Spinal cord (tissue), 10 donors: ENCODE measurements around the gene LMCD1. TPM values are rescaled to one million over a fixed set of nuclear protein-coding genes. Genes with fewer than 3 reads are reported as not detected.

Experiments
- DNase-seq, 6 donors: peaks; one replicate each; pipeline versions ENCODE4 v3.0.0 to v3.0.0-alpha.2; 2013 to 2015; ENCODE audit warnings: low spot score in 6 of 6, low read depth in 4 of 6
- H3K27ac ChIP-seq: one replicate; pipeline ENCODE4 v1.5.1; 2013; ENCODE audit warnings: low read depth, low read length, control low read depth
- H3K27me3 ChIP-seq: one replicate; pipeline ENCODE4 v1.6.1; 2013; ENCODE audit warnings: low read length; ENCODE audit not compliant: control insufficient read depth, insufficient read depth
- H3K36me3 ChIP-seq: one replicate; pipeline ENCODE4 v1.6.1; 2013; ENCODE audit warnings: low read length; ENCODE audit not compliant: control insufficient read depth, insufficient read depth
- H3K4me1 ChIP-seq: one replicate; pipeline ENCODE4 v1.6.1; 2013; ENCODE audit warnings: low read length; ENCODE audit not compliant: control insufficient read depth, insufficient read depth
- H3K4me3 ChIP-seq: one replicate; pipeline ENCODE4 v1.5.1; 2013; ENCODE audit warnings: low read depth, low read length, control low read depth
- H3K9me3 ChIP-seq: one replicate; pipeline ENCODE4 v1.6.1; 2013; ENCODE audit warnings: low read length; ENCODE audit not compliant: control insufficient read depth, insufficient read depth
- WGBS: methylation state at CpG from one replicate; pipeline ENCODE4 v1.1.5; 2013; ENCODE audit warnings: missing lambda C conversion rate; ENCODE audit not compliant: insufficient coverage; 5-methylcytosine and 5-hydroxymethylcytosine counted together
- polyA plus RNA-seq, 2 donors: library from polyadenylated mRNA; unstranded; fragments of 120-200 nt; gene quantifications; one replicate each; pipeline ENCODE4 v1.2.1, GENCODE V29; 2013; ENCODE audit not compliant: insufficient read length in 2 of 2
- total RNA-seq, 2 donors: library from RNA; depleted of rRNA in 1 of 2; stranded (reverse); fragments of 120-200 nt in 1 of 2; fragments of >200 nt in 1 of 2; gene quantifications; one replicate each; pipeline versions ENCODE4 v1.2.3 to v1.2.4, GENCODE V29; 2013 to 2014
- donor health status: healthy.

Gene LMCD1
- total and polyA plus RNA-seq, 4 donors = 12.5 to 22.9 (median 17.1) TPM

DNA sequence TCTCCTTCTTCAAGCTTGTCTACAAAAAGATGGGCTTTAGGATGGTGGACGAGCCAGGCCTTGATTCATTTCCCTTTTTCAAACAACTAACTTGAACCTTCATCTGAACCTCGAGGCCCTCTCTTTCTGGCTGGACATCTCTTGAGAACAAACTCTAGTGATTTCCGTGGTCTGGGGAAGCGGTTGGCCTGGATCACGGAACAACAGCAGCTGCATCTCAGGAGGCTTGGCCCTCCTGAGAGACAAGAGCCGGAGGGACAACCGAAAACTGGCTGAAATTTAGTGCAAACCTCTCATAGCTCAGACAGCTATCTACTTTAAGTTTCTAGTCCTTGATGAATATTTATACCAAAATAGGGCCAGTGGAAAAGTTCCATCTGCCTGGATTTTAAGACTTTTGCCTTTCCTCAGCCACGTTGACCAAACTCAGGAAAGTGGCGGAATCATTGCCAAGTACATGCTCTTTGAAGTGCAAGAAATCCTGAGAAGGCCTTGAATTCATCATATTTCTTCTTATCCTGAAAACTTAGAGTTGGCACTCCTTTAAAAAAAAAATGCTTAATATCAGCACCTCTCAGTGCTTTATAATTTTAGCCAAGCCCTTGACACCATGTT is 14.5 kb downstream of the LMCD1 start:
- Histone ChIP-seq H3K4me3 (no peak overlapping the region), H3K4me1 (peaks cover 3% of the 10 kb centered on the region), H3K27ac (no peak overlapping the region), H3K9me3 (no peaks in the 10 kb centered on the region), H3K36me3 (peaks cover 2% of the 10 kb centered on the region), H3K27me3 (no peaks in the 10 kb centered on the region)
- 94% methylated on average over 7 of the region's 9 CpGs for WGBS
- DNase-seq = no peak

- no peaks in the 10 kb centered on the region for H3K27me3 ChIP-seq
- peaks cover 4% of the 10 kb centered on the region for H3K4me1 ChIP-seq
- no CpG with 5 or more reads among the region's 2 CpGs for WGBS
- no peak overlapping the region for H3K4me3 ChIP-seq
- no peak for DNase-seq
- peaks cover 2% of the 10 kb centered on the region for H3K36me3 ChIP-seq
- no peak overlapping the region for H3K27ac ChIP-seq
- H3K9me3 ChIP-seq = no peaks in the 10 kb centered on the region
Observed at GRCh38 chr3:8516783-8517182, 15.2 kb downstream of the LMCD1 start.

- no peak overlapping the region for H3K4me3 ChIP-seq
- H3K27ac ChIP-seq = no peak overlapping the region
- DNase-seq = no peak
- no peaks in the 10 kb centered on the region for H3K27me3 ChIP-seq
- no CpG with 5 or more reads among the region's 2 CpGs for WGBS
- no peaks in the 10 kb centered on the region for H3K9me3 ChIP-seq
- H3K36me3 ChIP-seq = peaks cover 2% of the 10 kb centered on the region
- H3K4me1 ChIP-seq = peaks cover 4% of the 10 kb centered on the region
Observed at GRCh38 chr3:8517487-8517886, 15.9 kb downstream of the LMCD1 start.

GRCh38 chr3:8518138-8518537 is 16.5 kb downstream of the LMCD1 start:
- Histone ChIP-seq H3K4me1 (peaks cover 4% of the 10 kb centered on the region), H3K4me3 (no peak overlapping the region)

GRCh38 chr3:8519156-8519555 is 17.5 kb downstream of the LMCD1 start:
- peak overlapping the region; percentile 42 for H3K27ac ChIP-seq
- no peak overlapping the region for H3K4me3 ChIP-seq

More at GRCh38 chr3:8518138-8518537, 16.5 kb downstream of the LMCD1 start:
- Histone ChIP-seq H3K36me3 (peaks cover 2% of the 10 kb centered on the region), H3K27ac (no peak overlapping the region), H3K27me3 (no peaks in the 10 kb centered on the region), H3K9me3 (no peaks in the 10 kb centered on the region)
- no peak for DNase-seq
- WGBS = 91% methylated on average over 2 of the region's 2 CpGs

DNA sequence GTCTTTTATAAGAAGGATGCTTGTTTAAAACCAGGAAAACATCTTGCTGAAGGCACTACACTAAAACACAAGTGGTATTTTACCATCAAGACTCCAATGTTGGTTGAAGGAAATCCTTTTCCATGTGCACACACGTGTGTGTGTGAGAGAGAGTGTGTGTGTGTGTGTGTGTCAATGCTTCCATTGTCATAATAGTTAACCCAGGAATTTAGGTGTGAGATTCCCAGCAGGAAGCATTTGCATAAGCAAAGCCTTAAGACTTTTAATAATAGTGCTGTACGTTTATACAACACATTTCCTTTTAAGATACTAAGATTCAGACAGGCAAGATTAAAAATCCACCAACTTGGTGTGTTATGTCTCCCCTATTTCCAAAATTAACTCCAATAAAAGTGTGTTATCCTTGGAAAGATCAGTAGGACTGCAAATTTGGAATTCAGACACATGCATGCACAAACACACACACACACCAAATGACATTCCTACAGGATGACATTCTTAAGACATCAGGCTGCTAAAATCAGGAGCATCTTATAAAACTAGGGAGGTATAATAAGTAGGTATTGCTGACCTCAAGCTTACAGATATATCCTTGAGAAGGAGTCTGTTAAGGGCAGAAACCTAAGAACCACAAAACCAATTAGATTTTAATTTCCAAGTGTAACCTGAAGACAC is 18.3 kb downstream of the LMCD1 start:
- no peaks in the 10 kb centered on the region for H3K27me3 ChIP-seq
- no peaks in the 10 kb centered on the region for H3K9me3 ChIP-seq
- WGBS = no CpG with 5 or more reads among the region's 2 CpGs
- peaks cover 2% of the 10 kb centered on the region for H3K36me3 ChIP-seq
- peaks cover 4% of the 10 kb centered on the region for H3K4me1 ChIP-seq
- H3K4me3 ChIP-seq = no peak overlapping the region
- no peak for DNase-seq
- peak overlapping the region; percentile 42 for H3K27ac ChIP-seq

More at GRCh38 chr3:8519156-8519555, 17.5 kb downstream of the LMCD1 start:
- DNase-seq = peak in 1 of 6 donors; percentile 82
- 100% methylated on average over 1 of the region's 3 CpGs for WGBS
- Histone ChIP-seq H3K36me3 (peaks cover 2% of the 10 kb centered on the region), H3K27me3 (no peaks in the 10 kb centered on the region), H3K4me1 (peaks cover 4% of the 10 kb centered on the region), H3K9me3 (no peaks in the 10 kb centered on the region)

GRCh38 chr3:8520816-8521403 is 19.3 kb downstream of the LMCD1 start:
- Histone ChIP-seq H3K4me3 (no peak overlapping the region), H3K27me3 (no peaks in the 10 kb centered on the region), H3K4me1 (peaks cover 4% of the 10 kb centered on the region), H3K36me3 (no peaks in the 10 kb centered on the region), H3K27ac (peak overlapping the region; percentile 42), H3K9me3 (no peaks in the 10 kb centered on the region)
- WGBS = 64% methylated on average over 7 of the region's 9 CpGs
- DNase-seq = peak in 1 of 6 donors; percentile 36

- H3K9me3 ChIP-seq = no peaks in the 10 kb centered on the region
- no peaks in the 10 kb centered on the region for H3K36me3 ChIP-seq
- no peak overlapping the region for H3K4me3 ChIP-seq
- no peak overlapping the region for H3K27ac ChIP-seq
- peaks cover 5% of the 10 kb centered on the region for H3K4me1 ChIP-seq
- no CpG with 5 or more reads among the region's 1 CpG for WGBS
- no peak for DNase-seq
- H3K27me3 ChIP-seq = no peaks in the 10 kb centered on the region
Observed at GRCh38 chr3:8523041-8523440, 21.4 kb downstream of the LMCD1 start.

DNA sequence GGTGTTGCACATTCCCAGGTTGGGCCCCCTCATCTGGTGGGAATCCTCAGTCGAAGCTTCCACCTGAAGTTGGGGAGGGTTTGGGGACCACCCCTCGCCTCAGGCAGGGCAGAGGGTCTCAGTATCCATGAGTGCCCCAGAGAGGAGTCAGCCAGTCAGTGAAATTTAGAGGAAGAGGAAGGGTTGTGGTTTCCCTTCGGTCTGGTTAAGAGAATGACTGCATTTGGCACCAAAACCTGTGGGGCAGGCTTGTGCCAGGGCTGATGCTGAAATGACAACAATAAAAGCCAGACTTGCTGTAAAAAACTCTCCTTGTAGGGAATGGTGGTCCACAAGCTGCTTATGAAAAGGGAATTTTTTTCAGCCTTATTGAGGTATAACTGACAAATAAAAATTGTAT is 22.6 kb downstream of the LMCD1 start:
- no peak overlapping the region for H3K4me3 ChIP-seq
- WGBS = 79% methylated on average over 3 of the region's 3 CpGs
- peaks cover 14% of the 10 kb centered on the region for H3K4me1 ChIP-seq
- no peaks in the 10 kb centered on the region for H3K9me3 ChIP-seq
- no peak for DNase-seq
- no peak overlapping the region for H3K27ac ChIP-seq
- H3K27me3 ChIP-seq = no peaks in the 10 kb centered on the region
- no peaks in the 10 kb centered on the region for H3K36me3 ChIP-seq
